Measurements from ENCODE around the gene RNU4-1.
"Not testable (repeated sequence)": the region's sequence is repeated elsewhere in the genome, so short reads cannot be mapped to it uniquely, and the experiment has no call there.

The RNU4-1 gene

GRCh38 chr12:120258323-120258896, 34.6 kb downstream of the RNU4-1 start:
- no peak for DNase-seq (ENCODE audit: low read depth in 1 of 2, low spot score in 1 of 2)

- no peak for DNase-seq (ENCODE audit: low read depth in 1 of 2, low spot score in 1 of 2)
Observed at GRCh38 chr12:120257041-120257821, 35.8 kb downstream of the RNU4-1 start.

GRCh38 chr12:120254809-120255208, 38.2 kb downstream of the RNU4-1 start:
- no peak for DNase-seq (ENCODE audit: low read depth in 1 of 2, low spot score in 1 of 2)

DNA sequence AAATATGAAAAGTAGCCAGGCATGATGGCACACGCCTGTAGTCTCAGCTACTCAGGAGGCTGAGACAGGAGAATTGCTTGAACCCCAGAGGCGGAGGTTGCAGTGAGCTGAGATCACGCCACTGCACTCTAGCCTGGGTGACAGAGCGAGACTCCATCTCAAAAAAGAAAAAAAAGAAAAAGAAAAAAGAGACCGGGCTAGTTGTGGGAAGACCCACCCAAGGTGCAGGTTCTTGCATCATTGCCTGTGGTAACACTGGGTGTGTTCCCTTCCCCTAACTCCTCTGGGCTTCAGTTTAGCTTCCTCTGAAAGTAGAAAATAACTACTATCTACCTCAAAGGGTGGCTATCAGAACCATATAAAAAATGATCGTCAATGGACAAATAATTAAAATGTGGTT, 39.7 kb downstream of the RNU4-1 start:
- DNase-seq (ENCODE audit: low read depth in 1 of 2, low spot score in 1 of 2) = not testable (repeated sequence)

DNA sequence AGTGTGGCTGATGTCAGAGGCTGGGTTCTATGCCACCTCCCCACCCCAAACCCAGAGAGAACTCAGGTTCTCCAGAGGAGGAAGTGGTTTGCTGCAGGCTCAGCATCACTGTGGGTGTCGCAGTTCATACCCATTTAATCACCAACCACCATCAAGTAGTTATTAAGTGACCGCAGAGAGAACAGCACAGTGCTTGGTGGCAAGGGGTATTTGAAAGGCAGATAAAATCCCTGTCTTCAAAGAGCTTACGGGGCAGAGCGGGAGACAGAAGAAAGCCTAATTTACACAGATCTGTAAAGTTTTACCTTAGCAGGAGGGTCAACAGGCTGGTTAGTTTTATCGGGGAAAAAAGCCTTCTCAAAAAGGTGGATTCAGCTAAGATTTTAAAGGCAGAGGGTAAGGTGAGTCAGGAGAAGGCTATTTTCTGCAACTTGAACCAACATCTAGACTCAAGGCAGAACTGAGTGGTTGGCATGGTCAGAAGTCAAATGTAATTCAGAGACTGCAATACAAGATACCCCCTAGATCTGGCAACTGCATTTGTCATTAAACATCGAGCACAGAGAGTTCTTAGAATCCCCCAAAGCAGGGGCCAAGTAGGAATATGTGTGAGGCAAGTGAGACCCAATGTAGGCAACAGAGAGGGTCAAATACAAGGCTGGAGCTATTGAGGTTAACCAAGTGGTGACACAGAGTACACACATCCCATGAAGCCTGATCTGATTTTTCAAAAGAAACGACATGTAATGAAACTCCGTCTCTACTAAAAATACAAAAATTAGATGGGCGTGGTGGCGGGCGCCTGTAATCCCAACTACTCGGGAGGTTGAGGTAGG, 40.7 kb downstream of the RNU4-1 start:
- peak; percentile 52 to 61 for DNase-seq (ENCODE audit: low read depth in 1 of 2, low spot score in 1 of 2)

DNA sequence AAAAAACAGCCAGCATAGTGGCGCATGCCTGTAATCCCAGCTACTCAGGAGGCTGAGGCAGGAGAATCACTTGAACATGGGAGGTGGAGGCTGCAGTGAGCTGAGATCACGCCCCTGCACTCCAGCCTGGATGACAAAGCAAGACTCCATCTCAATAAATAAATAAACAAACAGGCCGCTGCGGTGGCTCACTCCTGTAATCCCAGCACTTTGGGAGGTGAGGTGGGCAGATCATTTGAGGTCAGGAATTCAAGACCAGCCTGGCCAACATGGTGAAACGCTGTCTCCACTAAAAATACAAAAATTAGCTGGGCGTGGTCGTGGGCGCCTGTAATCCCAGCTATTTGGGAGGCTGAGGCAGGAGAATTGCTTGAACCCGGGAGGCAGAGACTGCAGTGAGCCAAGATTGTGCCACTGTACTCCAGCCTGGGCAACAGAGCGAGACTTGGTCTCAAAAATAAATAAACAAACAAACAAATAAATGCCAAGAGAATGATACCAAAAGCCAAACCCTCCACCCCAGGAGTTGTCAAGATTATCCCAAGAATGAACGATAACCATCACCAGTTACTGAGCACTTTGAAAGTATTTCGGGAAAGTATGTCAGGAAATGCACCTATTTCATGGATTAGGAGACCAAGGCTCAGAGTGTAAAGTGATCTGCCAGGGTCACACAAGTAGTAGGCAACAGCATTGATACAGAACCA, 41.5 kb downstream of the RNU4-1 start:
- DNase-seq (ENCODE audit: low read depth in 1 of 2, low spot score in 1 of 2) = not testable (repeated sequence)

DNA sequence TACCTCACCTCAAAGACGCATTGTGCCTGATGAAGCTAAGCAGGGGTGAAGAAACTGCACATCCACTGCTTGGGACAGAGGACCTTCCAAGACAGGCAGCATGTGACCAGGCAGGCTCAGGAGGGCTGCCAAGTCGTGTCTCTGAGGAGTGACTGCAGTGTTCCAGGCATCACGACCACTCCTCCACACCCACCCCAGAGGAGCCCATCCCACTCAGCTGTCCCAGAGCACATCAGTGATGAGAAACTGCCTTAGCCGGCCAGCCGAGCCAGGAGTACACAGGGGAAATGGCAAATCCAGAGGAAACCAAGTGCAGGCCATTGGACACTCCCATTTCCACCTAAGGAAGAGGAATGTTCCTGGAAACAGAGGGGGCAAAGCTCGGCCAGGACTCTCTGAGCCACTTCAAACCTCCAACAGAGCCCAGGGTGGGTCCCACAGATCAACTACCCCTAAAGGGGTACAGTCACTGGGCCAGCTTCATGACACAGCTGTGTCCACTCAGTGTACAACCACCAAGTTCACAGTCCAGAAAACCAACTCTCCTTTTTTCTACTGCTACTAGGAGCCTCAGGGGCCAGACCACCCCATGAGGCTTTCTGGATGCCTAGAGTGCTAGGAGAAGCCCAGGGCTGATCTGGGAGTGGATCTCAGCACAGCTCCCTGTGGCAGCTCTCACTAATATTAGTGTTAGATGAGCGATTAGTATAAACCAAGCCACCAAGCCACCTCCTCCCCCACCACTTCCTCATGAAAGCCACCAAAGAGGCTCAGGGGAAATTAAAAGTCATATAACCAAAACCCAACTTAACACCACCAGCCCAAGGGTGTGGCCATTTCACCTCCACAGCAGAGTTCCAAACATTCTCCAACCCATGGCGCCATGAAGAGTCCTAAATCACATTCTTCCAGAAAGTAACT, 42.9 kb downstream of the RNU4-1 start:
- DNase-seq (ENCODE audit: low read depth in 1 of 2, low spot score in 1 of 2) = no peak

GRCh38 chr12:120249266-120249874, 43.7 kb downstream of the RNU4-1 start:
- no peak for DNase-seq (ENCODE audit: low read depth in 1 of 2, low spot score in 1 of 2)

DNA sequence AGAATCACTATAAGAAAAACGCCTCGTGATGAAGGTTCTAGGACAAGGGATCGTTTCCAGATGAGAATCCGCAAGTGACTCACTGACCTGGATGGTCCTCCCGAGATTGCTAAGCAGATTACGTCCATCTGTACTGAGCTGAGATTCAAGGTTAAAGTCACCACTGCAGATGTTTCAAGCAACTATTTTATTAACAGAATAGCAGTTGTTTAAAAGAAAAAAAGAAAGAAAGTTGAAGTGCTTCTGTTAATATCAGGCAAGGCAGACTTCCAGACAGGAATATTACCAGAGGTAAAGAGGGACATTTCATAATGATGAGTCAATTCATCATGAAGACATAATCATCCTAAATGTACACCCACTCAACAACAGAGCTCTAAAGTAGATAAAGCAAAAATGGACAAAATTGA, 45.4 kb downstream of the RNU4-1 start:
- DNase-seq (ENCODE audit: low read depth in 1 of 2, low spot score in 1 of 2) = no peak

DNA sequence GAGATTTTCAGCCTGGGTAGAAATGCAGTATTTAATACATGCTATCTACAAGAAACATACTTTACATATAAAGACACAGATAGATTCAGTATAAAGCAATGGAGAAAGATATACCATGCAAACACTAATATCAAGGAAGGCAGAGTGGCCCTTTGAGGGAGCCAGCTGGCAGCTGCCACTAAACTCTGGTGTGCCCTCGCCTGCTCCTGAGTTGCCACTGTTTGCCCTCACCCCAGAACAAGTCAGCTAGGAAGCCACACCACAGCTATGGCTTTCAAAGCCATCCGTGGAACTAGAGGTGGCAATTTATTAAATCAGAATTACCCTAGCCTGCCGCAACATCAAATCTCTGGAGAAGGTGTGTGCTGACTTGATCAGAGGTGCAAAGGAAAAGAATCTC, 45.9 kb downstream of the RNU4-1 start:
- no peak for DNase-seq (ENCODE audit: low read depth in 1 of 2, low spot score in 1 of 2)

- not testable (repeated sequence) for DNase-seq (ENCODE audit: low read depth in 1 of 2, low spot score in 1 of 2)
Observed at GRCh38 chr12:120246705-120247104, 46.3 kb downstream of the RNU4-1 start.

All from activated T-helper 1 cell treated with anti-CD3 and anti-CD28 coated beads, Interleukin-2, amount 50 U/mL, for 16 hours (primary cell).